GM19099 (cell line): ENCODE results near the gene ARHGEF10L.

ENCODE experiments used
- POLR2A ChIP-seq: IDR thresholded peaks from 3 replicates; pipeline ENCODE4 v1.6.1; 2011; ENCODE audit warnings: low read depth; ENCODE audit not compliant: insufficient read length; ENCODE audit errors: extremely low read depth

ARHGEF10L gene

GRCh38 chr1:17521946-17522612, 17.4 kb upstream of the ARHGEF10L start:
- no peak for TF ChIP-seq POLR2A

- TF ChIP-seq POLR2A = no peak
These were observed 16.0 kb upstream of the ARHGEF10L start for GRCh38 chr1:17523321-17524041.

GRCh38 chr1:17524645-17525044, 14.9 kb upstream of the ARHGEF10L start:
- no peak for TF ChIP-seq POLR2A

GRCh38 chr1:17525996-17526686, 13.4 kb upstream of the ARHGEF10L start:
- TF ChIP-seq POLR2A = no peak

GRCh38 chr1:17527036-17527914, 12.2 kb upstream of the ARHGEF10L start:
- no peak for TF ChIP-seq POLR2A

- TF ChIP-seq POLR2A = no peak
These were observed 10.1 kb upstream of the ARHGEF10L start for GRCh38 chr1:17529381-17529780.

GRCh38 chr1:17531343-17531681, 8.2 kb upstream of the ARHGEF10L start:
- TF ChIP-seq POLR2A = no peak

- no peak for TF ChIP-seq POLR2A
These were observed 7.6 kb upstream of the ARHGEF10L start for GRCh38 chr1:17531682-17532487.

- no peak for TF ChIP-seq POLR2A
These were observed 6.3 kb upstream of the ARHGEF10L start for GRCh38 chr1:17533201-17533600.

- no peak for TF ChIP-seq POLR2A
These were observed 4.1 kb upstream of the ARHGEF10L start for GRCh38 chr1:17535300-17535936.

GRCh38 chr1:17538010-17538409, 1.5 kb upstream of the ARHGEF10L start:
- no peak for TF ChIP-seq POLR2A

GRCh38 chr1:17538428-17539117, 925 bp upstream of the ARHGEF10L start:
- no peak for TF ChIP-seq POLR2A

GRCh38 chr1:17539118-17539476, 401 bp upstream of the ARHGEF10L start:
- no peak for TF ChIP-seq POLR2A
